Measurements from ENCODE around the gene CAPN9. TPM values are rescaled to one million over a fixed set of nuclear protein-coding genes. Genes with fewer than 3 reads are reported as not detected.

CAPN9 gene
- total and polyA plus RNA-seq, 2 experiments from 2014 or later = 0.98 to 3.7 TPM

DNA sequence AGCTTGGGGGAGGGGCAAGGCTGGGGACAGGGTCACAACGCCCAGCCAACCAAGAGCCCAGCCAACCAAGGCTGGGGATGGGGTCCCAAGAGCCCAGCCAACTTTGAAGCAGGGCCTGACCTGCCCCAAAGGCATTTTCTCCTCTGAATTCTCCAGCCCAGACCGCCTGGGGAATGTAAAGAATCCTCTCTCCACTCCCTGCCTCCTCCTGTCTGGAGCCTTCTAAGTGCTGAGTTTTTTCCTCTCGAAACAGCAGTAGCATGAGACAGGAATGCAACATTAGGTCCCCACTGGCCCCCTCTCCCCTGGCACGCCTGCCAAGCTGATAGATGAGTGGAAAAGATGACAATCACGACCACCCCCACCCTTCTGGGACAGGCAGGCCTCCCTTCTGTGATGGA lies 104.1 kb downstream of the CAPN9 start:
- peaks cover 28% of the 10 kb centered on the region for H3K79me2 ChIP-seq
- peaks cover 10% of the 10 kb centered on the region for H3K4me1 ChIP-seq (ENCODE audit: insufficient read depth)
- H3K36me3 ChIP-seq (replicated peaks; ENCODE audit: insufficient read depth, low read depth) = no peaks in the 10 kb centered on the region
- H3K4me3 ChIP-seq = no peak overlapping the region
- TF ChIP-seq EZH2phosphoT487 (IDR thresholded peaks at IDR 0.05; ENCODE audit: low read depth, severe bottlenecking, unreplicated experiment) (no peak), EZH2 (IDR thresholded peaks at IDR 0.05; ENCODE audit: borderline replicate concordance) (no peak)
- TF ChIP-seq, protein P1, sequence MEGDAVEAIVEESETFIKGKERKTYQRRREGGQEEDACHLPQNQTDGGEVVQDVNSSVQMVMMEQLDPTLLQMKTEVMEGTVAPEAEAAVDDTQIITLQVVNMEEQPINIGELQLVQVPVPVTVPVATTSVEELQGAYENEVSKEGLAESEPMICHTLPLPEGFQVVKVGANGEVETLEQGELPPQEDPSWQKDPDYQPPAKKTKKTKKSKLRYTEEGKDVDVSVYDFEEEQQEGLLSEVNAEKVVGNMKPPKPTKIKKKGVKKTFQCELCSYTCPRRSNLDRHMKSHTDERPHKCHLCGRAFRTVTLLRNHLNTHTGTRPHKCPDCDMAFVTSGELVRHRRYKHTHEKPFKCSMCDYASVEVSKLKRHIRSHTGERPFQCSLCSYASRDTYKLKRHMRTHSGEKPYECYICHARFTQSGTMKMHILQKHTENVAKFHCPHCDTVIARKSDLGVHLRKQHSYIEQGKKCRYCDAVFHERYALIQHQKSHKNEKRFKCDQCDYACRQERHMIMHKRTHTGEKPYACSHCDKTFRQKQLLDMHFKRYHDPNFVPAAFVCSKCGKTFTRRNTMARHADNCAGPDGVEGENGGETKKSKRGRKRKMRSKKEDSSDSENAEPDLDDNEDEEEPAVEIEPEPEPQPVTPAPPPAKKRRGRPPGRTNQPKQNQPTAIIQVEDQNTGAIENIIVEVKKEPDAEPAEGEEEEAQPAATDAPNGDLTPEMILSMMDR (IDR thresholded peaks at IDR 0.05; ENCODE audit: poor library complexity) = no peak
- no peaks in the 10 kb centered on the region for H4K20me1 ChIP-seq (ENCODE audit: insufficient read depth, poor library complexity, severe bottlenecking)
- 38% methylated on average over 4 of the region's 5 CpGs for WGBS (ENCODE audit: low lambda C conversion rate, missing lambda C conversion rate)
- H3K4me2 ChIP-seq = no peak overlapping the region
- no peaks in the 10 kb centered on the region for H3K9me3 ChIP-seq (ENCODE audit: low read depth)
- H3K27me3 ChIP-seq = no peaks in the 10 kb centered on the region
- DNase-seq (ENCODE audit: low spot score) = peak; percentile 52
- peak overlapping the region; percentile 51 for H3K27ac ChIP-seq
- H2AFZ ChIP-seq = no peak overlapping the region
- no peaks in the 10 kb centered on the region for H3K9me2 ChIP-seq (replicated peaks; ENCODE audit: insufficient read depth)

Small RNAs within 50 kb of the gene (small RNA-seq; reads per million reads assigned to genes)
- 0.16 reads per million for gene RNA5SP79

Other genes with a start within 250 kb of the CAPN9 start
- gene COG2, start 104.9 kb upstream of the CAPN9 start, total RNA-seq = 39.9 and 46.2 TPM in 2 replicates
- 23.7 and 25.3 TPM in 2 replicates for gene COG2, start 104.9 kb upstream of the CAPN9 start, polyA plus RNA-seq
- 476 and 505 TPM in 2 replicates for gene AGT, start 33.3 kb upstream of the CAPN9 start, total RNA-seq
- gene AGT, start 33.3 kb upstream of the CAPN9 start, polyA plus RNA-seq = 455 and 583 TPM in 2 replicates
- gene C1orf198, start 121.1 kb downstream of the CAPN9 start, total RNA-seq = 54.1 and 56.9 TPM in 2 replicates
- 41.4 and 50.1 TPM in 2 replicates for gene C1orf198, start 121.1 kb downstream of the CAPN9 start, polyA plus RNA-seq
- 11.5 and 14.9 TPM in 2 replicates for gene TTC13, start 231.5 kb downstream of the CAPN9 start, total RNA-seq
- gene TTC13, start 231.5 kb downstream of the CAPN9 start, polyA plus RNA-seq = 9.7 and 13.0 TPM in 2 replicates
- gene ARV1, start 231.7 kb downstream of the CAPN9 start, total RNA-seq = 20.0 and 20.6 TPM in 2 replicates
- gene ARV1, start 231.7 kb downstream of the CAPN9 start, polyA plus RNA-seq = 19.9 and 24.4 TPM in 2 replicates

Measured in hepatocyte (in vitro differentiated cells).